Fibroblast of villous mesenchyme (primary cell): ENCODE results near the gene MLLT3. TPM values are rescaled to one million over a fixed set of nuclear protein-coding genes. Genes with fewer than 3 reads are reported as not detected.

Source experiments
- DNase-seq: peaks from one replicate; pipeline ENCODE4 v3.0.0-alpha.2; 2010; ENCODE audit warnings: low read depth
- H3K4me3 ChIP-seq: 2 replicates; pipeline ENCODE4 v1.5.1; 2011; ENCODE audit warnings: low read depth, mild to moderate bottlenecking, low read length
- CTCF ChIP-seq: IDR thresholded peaks from 2 replicates; pipeline ENCODE4 v1.5.1; 2012; ENCODE audit warnings: low read depth, mild to moderate bottlenecking, low read length; ENCODE audit not compliant: insufficient read depth
- total RNA-seq: library from RNA; depleted of rRNA; stranded (reverse); fragments of >200 nt; gene quantifications from 2 replicates; pipeline ENCODE4 v1.2.3, GENCODE V29; 2012

MLLT3 gene
- total RNA-seq, 1 donor = 44.9 TPM

GRCh38 chr9:20447291-20447690 lies 175.0 kb downstream of the MLLT3 start:
- H3K4me3 ChIP-seq = no peak overlapping the region
- no peak for DNase-seq
- TF ChIP-seq CTCF = no peak

- H3K4me3 ChIP-seq = no peak overlapping the region
- no peak for DNase-seq
- TF ChIP-seq CTCF = no peak
Observed at GRCh38 chr9:20446248-20446647, 176.1 kb downstream of the MLLT3 start.

- no peak for TF ChIP-seq CTCF
- no peak for DNase-seq
Observed at GRCh38 chr9:20442461-20443319, 179.6 kb downstream of the MLLT3 start.

GRCh38 chr9:20441711-20442423 lies 180.4 kb downstream of the MLLT3 start:
- DNase-seq = no peak
- TF ChIP-seq CTCF = no peak

More at GRCh38 chr9:20442461-20443319, 179.6 kb downstream of the MLLT3 start:
- no peak overlapping the region for H3K4me3 ChIP-seq

GRCh38 chr9:20441166-20441565 lies 181.1 kb downstream of the MLLT3 start:
- no peak overlapping the region for H3K4me3 ChIP-seq
- no peak for TF ChIP-seq CTCF
- DNase-seq = no peak

More at GRCh38 chr9:20441711-20442423, 180.4 kb downstream of the MLLT3 start:
- H3K4me3 ChIP-seq = no peak overlapping the region

- peak; percentile 62 for DNase-seq
- TF ChIP-seq CTCF = no peak
- no peak overlapping the region for H3K4me3 ChIP-seq
Observed at GRCh38 chr9:20437476-20437875, 184.8 kb downstream of the MLLT3 start.
